Dedifferentiated amniotic fluid mesenchymal stem cell (primary cell): Measurements from ENCODE around the gene APOBEC4.

Experiments used
- DNase-seq: peaks from one replicate; pipeline ENCODE4 v3.0.0-alpha.2; 2016; ENCODE audit errors: extremely low spot score

The APOBEC4 gene

DNA sequence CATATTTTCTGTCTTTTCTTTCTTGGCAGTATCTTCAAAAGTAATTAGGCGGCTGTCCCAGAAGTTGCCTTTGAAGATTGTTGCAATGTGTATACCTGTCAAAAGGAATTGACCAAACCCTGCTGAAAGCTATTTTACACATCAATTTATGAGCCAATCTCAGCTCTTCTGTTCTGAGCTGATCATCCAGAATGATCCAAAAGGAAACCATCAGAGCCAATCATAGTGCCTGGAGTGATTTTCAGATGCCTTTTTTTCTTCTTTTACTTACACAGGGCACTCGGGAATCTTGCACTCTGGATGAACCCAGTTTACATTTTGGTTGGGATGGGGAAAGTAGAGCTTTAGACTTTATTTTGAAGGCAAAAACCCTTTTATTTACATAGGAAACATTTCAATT lies 21.8 kb upstream of the APOBEC4 start:
- no peak for DNase-seq

DNA sequence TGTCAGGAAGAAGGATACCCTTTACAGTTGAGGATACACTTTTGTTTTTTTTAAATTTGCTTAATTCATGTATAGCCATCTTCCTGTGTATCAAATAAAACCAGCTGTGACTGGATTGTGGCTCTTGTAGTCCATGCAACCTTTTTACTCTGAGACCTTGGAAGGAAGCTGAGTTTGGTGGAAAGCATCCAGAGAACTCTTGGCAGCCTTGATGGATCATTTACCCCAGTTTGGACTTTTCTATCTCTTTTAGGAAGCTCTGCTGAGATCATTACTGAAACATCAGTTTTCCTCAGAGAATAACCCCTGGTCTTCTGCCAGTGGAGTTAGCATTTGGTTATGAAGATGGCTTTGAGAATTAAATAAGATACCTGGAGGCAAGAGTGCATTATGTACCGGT lies 21.2 kb upstream of the APOBEC4 start:
- DNase-seq = no peak

DNA sequence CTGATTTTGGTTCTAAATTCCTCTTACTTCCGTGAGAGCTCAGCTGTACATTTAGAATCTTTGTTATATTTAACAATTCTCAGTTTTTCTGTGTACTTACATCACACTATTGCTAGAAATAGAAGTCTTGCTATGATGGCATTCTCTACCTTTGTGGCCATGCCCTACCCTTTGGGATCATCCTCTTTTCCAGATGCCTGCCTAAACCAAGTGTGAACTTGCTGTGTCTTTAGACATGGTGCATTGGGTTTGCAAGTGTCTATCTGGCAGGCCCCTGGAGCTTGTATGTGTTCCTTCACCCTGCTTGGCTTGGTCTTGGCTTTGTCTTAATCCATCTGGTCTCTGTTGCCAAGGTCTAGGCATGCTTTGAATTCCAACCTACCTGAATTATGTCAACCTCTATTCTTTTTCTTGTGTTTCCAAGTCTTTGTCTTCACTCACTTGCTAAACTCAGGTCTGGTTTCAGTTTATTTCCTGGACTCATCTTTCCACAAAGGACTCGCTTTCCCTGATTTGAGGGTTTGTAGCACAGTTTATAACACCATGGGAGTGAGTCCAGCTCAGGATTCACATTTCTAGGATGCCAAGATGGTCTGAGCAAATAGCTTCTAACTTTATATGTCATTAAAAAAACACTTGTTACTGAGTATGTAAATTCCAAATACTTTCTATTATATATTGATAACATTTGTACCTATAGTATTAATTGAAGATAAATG lies 20.6 kb upstream of the APOBEC4 start:
- peak; percentile 5 for DNase-seq

DNA sequence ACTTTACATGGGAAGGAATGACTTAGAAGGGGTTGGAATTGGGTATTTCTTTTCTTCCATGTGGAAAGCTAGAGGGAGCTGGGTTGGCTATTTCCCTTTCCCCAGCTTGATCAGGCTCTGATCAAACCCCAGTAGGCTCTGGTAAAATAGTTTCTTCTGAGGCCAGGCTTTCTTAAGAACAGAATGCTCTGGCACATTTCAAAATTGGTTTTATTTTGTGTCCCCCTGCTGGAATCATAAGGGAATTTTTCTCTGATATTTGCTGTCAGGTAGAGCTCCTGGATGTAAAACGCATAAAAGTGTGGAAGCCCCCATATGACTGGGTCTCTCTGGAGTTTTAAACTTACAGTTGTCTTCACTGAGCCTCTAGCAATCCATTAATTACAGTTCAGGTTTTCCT lies 17.1 kb upstream of the APOBEC4 start:
- peak; percentile 14 for DNase-seq

DNA sequence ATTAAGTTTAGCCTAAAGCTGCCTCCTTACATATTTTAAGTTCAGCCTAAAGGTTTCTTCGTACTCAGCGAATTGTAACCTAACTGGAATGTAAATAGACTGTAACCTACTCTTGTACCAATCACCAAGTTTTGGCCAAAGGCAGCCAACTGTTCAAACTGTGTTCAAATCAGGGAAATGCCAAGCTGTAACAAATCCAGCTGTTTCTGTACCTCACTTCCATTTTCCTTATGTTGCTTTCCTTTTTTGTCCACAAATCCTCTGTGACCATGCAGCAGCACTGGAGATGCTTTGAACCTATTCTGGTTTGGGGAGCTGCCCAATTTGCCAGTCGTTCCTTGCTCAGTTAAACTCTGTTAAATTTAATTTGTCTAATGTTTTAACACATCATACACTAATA lies 3.2 kb upstream of the APOBEC4 start:
- no peak for DNase-seq

DNA sequence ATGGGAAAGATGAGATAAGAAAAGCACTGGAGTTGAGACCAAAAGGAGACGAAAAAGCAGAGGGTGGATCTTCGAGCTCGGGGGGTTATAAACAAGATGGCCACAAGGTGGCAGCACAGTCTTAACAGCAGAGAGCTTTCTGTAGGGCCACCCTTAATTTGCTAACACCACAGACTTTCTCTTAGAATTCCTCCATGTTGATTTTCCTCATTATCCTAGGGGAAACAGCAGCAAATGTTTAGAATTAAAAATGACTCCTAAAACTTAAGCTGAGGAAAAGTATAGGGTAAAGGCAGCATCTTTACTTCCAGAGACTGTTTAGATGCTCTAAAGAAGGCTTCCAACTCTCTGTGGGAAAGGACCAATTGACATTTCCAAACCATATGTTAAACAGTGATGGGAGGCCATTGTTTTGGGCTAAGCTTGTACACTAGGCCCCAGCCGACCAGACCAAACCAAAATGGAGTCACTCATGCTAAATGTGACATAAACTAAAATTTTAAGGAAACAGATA lies 2.5 kb upstream of the APOBEC4 start:
- peak; percentile 86 for DNase-seq

DNA sequence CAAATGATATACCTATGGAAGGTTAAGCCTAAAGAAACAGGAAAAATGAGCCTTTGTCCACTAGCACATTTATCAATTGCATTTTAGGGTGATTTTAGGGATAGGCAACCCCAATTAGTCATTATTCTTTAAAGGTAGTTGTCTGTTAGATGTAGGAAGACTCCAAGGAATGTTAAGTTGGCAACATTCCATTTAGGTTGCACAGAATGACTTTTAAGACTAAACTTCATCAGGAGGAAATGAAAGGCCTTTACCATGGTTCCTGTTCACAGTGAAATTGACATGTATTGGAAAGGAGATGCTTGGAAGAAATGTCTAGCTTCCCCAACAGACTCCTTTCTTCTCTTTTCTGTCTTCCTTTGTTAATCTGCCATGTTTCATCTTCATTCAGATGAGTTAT lies 1.6 kb upstream of the APOBEC4 start:
- no peak for DNase-seq

DNA sequence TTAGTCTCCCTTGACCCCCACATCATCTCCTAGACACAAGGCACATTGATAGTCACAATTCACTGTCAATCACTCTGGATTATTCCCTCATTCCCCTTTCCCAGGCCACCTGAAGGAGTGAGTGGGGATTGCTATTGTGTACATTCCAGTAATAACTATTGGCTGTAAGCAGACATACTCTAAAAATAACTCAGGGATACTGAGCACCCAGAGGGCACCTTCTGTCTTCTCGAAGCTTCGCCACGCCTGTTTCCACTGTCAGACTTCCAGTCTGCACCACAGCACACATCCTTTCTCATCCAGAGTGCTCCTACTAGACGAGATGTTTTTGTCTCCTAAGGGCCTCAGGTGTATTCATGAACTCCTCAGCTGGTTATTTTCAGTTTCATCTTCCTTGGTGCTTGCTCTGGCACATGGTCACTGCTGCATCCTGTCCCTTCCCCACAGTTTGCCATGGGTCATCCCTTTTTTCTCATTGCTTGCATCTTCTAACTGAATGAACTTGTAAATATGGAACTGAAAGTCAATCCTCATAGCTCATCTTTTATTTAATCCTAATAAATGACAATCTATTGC lies 848 bp upstream of the APOBEC4 start:
- no peak for DNase-seq

DNA sequence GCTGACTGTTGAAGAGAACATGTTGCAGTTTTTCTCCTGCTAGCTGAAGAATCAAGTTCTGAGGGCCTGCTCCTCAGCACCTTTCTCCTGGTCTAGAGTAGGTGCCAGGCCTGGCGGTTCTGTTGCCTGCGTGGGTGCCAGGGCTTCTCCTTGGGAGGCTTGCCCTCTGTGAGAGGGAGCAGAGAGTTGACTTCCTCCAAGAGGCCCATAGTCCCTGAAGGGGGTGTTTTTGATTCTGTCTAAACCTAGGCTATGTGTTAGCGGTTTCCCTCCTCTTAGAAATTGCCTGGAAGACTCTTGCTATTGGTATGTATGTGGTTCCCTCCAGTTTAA lies 312 bp upstream of the APOBEC4 start:
- no peak for DNase-seq

DNA sequence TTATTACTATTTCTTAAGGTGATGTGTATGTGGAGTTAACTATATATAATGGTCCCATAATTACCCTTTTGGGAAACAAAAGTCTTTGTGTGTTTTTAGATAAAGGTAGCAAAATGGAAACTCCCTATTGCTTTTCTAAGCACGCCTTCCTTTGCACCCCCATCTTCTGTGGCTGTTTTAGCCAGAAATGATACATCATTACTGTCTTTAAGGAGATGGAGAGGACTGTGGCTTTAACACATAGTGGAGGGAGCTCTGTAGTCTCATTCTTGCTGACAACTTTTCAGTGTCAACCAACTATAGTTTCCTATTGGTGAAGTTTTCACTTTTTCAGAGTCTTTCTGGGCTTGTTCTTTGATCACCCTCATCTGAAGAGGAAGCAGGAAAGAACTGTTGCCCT lies 1.0 kb downstream of the APOBEC4 start:
- no peak for DNase-seq

DNA sequence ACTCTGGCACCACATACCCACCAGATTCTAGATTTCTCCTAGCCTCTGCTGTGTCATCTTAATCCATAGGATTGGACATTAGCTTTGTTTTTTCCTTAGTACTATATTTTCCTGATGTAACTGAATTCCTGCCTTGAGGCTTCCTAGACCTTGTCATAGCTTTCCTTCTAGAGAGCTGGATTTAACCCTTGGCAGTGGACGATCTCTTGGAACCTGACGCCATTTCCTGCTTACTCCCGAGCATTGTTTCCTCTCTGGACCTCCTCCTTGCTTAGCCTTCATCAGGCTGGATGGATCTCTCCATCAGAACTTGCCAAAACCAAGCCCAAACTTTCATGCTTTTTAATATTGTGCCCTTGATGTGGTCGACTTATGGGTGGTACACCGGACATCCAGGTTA lies 1.5 kb downstream of the APOBEC4 start:
- DNase-seq = no peak

DNA sequence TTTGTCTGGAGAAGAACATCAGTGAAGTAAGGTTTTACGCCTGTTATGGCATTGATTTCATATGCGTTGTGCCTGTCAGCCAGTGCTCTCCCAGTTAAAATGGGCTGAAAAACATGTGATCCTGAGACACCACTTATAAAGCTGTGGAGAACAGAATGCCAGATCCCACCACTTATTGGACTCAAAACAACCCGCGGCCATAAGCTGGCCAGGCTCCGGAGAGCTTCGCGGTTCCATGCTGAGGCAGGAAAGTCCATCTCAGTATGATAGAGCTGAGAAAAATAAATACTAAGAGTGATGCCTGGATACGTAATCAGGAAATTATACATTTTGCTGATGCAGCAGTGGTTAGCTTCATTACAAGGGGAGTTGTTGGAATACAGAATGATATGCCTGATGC lies 5.1 kb downstream of the APOBEC4 start:
- no peak for DNase-seq

DNA sequence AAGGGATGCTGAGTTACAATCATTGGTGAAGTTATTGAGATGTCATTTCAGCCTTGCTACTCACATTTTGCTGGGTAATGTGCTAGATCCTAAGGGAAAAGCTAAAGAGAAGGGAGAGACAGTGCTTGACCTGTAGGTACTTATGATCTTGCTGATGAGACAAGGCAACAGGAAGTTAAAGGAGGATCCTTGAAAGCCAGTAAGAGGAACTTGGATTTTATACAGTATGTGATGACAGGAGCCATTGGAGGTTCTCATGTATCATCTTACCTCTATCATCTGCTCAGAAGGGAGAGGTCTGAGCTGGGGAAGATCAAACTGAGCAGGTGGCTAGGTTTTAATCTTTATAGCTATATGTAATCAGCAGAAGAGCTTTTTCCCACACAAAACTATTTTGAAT lies 6.3 kb downstream of the APOBEC4 start:
- DNase-seq = no peak

DNA sequence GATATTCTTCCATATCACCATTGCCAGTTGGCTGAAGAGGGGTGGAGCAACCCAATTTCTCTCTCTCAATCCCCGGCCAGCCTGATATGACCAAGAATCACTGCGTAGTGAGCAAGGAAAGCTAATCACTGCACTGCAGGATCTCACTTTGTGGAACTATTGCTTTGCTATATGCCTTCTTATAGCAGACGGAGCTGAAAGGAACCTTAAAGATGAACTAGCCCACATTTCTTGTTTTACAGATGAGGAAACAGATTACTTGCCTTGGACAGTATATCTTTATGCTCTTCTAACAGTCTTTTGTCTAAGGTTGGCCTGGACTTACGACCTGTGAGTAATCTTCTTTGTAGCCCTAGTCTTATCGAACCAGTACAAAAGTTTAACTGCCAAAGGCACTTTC lies 7.6 kb downstream of the APOBEC4 start:
- no peak for DNase-seq

DNA sequence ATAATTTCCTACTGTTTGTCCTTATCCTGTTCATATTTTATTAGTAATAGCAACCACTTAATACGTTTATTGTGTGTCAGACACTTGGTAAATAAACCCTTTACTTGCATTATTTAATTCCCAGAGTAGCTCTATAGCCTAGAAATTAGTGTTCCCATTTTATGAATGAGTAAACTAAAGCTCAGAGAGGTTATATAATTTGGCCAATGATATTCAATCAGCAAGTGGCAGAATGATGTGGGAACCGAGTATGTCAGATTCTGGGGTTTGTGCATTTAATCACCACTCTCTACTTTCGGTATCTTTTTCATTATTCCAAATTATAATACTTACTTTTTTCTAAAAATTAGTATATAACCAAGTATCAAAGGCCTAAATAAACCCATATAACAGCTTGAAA lies 10.9 kb downstream of the APOBEC4 start:
- no peak for DNase-seq

DNA sequence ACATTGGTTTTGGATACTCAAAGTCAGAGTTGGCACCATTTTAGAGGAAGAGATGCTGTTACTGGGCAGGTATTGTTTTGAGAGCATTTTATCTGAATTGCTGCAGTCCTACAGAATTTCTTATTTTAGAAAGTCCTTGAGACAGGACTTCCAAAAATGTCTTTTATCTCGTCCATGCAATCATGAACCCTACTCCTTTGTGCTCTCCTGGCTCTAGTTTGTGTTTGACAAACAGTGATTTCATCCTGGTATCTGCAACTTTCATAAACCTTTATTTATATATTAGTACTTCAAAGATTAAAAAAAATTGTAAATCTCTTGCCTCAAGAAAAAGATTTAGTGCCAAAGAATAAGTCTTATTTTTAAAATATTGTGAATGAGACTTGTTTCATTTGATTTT lies 12.9 kb downstream of the APOBEC4 start:
- DNase-seq = no peak

DNA sequence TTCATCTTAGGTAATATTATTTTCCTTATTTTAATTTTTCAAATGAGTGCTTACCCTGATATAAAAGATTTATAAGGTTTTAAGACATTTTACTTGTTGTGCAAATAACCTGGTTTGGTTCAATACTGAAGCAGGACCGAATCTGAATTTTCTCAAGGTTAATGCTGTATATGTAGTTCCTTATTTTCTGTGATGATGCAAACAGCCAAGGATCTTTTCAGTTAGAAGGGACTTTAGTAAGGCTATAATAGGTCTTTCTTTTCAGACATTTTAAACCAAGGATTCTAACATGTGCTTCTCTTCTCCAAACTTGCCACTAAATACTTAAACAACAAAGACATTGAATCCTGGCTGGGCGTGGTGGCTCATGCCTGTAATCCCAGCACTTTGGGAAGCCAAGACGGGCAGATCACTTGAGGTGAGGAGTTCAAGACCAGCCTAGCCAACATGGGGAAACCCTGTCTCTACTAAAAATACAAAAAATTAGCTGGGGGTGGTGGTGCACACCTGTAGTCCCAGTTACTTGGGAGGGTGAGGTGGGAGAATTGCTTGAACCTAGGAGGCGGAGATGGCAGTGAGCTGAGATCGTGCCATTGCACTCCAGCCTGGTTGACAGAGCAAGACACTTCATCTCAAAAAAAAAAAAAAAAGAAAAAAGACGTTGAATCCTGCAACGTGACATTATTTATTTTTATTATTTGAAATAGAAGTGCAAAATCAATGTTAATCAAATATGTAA lies 14.3 kb downstream of the APOBEC4 start:
- DNase-seq = no peak

DNA sequence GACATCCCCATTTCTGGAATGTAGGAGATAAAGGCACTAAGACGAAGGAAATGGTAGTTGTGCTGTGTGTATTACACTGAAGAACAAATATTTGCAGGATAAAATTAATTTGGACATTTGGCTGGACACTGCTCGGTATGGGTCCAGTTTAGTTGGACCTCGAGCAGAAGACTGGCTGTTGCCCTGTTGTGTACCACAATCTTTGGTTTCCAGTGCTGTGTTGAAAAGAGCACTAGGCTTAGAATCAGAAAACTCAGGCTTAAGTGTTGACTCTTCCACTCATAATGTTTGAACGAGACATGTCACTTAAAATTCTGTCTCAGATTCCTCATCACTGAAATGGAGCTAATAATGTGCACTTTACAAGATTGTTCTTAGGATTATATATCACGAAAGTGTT lies 16.3 kb downstream of the APOBEC4 start:
- DNase-seq = no peak

DNA sequence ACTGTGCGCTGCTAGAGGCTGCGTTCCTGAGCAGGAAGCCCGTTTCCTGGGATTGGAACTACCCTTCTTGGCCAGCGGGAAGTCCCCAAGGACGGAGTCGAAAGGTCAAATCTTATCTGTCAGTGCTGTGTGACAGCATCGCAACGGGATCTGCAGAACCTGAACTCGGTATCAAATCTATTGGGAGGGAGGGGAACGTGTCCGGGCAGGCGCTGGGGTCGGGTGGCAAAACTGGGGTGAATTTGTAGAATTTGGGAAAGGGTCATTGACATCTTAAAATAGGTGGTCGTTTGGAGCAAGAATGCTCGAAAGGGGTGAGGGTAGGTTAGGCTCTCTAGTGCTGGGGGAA lies 16.8 kb downstream of the APOBEC4 start:
- no peak for DNase-seq

DNA sequence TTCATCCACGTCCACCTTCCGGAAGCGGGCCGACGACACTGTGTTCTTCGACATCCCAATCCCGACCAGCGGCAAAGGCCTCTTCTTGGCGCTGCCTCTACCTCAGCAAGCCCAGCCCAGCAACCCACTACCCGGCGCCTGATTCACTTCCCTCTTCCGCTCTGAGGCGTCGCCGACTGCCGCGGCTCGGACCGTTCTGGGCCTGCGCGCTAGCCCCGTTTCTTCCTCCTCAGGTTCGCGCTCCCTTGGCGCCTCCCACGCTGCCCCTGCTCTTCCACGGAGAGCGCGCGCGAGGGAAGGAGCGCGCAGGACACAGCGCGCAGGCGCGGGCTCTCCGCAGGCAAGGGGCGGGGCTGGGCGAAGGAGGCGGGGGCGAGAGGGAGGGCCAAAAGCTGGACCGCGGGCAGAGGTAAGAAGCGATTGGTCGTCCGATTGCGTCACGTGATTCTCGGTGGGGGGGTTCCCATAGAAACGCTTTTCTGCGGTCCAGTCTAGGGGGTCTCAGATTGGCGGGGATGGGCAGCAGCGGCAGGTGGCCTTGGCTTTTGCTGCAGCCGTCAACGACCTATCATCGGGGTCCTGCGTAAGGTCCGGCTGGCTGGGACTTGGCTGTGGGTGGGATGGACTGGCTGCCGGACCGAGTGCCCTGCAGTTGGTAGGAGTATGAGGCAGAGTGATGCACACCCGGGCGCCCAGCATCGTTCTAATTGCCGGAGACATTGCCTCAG lies 17.3 kb downstream of the APOBEC4 start, which contains the start of gene ARPC5:
TSS of gene ARPC5 (minus strand) at position 178 of the 728 bp plus-strand sequence. CDS start at position 54, 124 bp downstream.
- peak; percentile 96 for DNase-seq

DNA sequence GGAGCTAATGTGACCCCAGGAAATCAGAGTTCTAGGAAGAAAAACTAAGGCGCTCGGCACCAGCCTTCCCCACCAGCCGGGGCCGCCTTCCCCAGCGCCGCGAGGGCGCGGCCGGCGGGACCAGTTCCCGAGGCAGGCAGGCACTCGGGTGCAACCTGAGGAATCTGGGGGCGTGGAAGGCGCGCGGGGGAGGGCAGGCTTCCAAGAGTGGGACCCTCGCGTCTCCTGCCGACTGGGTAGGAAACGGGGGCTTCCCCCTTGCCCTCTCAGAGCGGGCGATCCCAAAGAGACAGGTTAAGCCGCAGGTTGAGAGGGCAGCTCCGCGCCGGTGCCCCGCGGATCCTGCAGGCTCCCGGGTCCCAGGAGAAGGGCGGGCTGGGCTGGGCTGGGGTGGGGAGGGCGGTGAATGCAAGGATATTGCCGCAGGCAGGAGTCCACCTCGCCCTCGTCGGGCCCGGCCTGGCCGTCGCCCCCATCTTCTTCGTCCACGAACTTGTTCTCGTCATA lies 18.0 kb downstream of the APOBEC4 start:
- no peak for DNase-seq

DNA sequence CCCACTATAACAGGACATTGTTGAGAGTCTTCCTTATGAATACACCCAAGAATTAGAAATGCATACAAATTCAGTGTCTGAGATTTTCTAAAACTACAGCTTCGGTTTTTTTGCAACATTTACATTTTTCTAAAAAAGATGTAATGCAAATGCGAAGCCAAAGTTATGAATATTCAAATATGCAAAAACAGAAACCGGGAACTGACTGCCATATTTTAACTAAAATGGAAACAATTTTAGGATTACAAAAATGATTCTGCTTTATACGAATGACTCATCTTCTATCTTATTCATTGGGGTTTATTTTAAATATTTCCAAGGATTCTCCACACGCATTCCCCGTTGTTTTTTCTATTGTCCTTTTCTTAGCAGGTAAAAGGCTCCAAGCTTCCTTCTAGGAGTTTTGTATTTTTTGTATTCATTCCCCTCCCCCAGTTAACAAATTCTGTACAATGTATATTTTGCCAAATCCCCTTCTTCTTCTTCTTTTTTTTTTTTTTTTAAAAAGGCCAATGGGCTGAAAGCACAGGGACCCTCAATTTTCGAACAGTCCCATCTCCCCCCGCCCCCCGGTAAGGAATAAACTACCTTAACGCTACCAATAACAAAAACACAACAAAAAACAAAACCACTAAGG lies 18.6 kb downstream of the APOBEC4 start:
- no peak for DNase-seq
